HEK293T (cell line): ENCODE measurements around the gene KCNH1.

Experiments used
- BHLHE40 ChIP-seq: fragments of 450-650 bp; IDR thresholded peaks from 2 replicates; pipeline ENCODE4 v1.6.1; 2016; ENCODE audit warnings: mild to moderate bottlenecking, moderate library complexity, borderline replicate concordance
- ELF4 ChIP-seq: fragments of 450-650 bp; IDR thresholded peaks from 2 replicates; pipeline ENCODE4 v1.6.1; 2017; ENCODE audit warnings: antibody characterized with exemption
- NFRKB ChIP-seq: fragments of 450-650 bp; IDR thresholded peaks from 2 replicates; pipeline ENCODE4 v1.6.1; 2016; ENCODE audit warnings: mild to moderate bottlenecking, moderate library complexity
- SP1 ChIP-seq: fragments of 450-650 bp; IDR thresholded peaks from 2 replicates; pipeline ENCODE4 v1.6.1; 2017
- TF ChIP-seq, protein P1 (sequence below): fragments of 450-650 bp; IDR thresholded peaks from 2 replicates; pipeline ENCODE4 v1.6.1; 2016

DNA sequence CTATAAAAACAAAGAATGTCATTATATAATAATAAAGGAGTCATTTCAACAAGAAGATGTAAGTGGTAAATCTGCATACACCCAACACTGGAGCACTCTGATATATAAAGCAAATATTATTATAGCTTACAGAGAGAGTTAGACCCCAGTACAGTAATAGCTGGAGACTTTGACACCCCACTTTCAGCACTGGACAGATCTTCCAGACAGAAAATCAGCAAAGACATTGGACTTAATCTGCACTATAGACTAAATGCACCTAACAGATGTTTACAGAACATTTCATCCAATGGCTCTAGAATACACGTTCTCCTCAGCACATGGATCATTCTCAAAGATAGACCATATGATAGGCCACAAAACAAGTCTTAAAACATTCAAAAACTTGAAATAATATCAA is 20.0 kb upstream of the KCNH1 start:
- TF ChIP-seq NFRKB (no peak), BHLHE40 (no peak), ELF4 (no peak), SP1 (no peak)
- TF ChIP-seq, protein P1, sequence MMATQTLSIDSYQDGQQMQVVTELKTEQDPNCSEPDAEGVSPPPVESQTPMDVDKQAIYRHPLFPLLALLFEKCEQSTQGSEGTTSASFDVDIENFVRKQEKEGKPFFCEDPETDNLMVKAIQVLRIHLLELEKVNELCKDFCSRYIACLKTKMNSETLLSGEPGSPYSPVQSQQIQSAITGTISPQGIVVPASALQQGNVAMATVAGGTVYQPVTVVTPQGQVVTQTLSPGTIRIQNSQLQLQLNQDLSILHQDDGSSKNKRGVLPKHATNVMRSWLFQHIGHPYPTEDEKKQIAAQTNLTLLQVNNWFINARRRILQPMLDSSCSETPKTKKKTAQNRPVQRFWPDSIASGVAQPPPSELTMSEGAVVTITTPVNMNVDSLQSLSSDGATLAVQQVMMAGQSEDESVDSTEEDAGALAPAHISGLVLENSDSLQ: no peak
